ENCODE measurements around the gene FADS1. TPM values are rescaled to one million over a fixed set of nuclear protein-coding genes. Genes with fewer than 3 reads are reported as not detected.

FADS1 gene
- total RNA-seq, 4 donors from 2014 or later, result 2.2 to 13.8 (median 3.7) TPM

DNA sequence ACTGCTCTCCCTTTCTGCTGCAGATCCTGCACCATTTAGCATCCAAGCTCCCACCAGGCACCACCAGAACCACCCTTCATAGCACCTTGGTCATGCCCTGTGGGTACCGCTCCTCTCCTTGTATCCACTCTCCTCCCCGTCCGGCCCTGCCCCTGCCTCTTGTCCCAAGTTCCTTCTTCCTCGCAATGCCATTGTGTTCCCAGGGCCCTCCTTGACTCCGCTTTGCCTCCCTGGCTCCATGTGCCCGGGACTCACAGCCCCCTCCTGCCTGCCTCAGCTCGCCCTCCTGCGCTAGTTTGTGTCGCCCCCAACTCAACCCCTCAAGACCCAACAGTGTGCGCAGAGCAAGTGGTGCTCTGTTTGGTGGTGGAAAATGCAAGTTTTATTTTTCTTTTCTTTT lies 22.1 kb upstream of the FADS1 start:
- in situ Hi-C loops (cut with MboI; ENCODE audit: low pct_ligation_motif_present in 1 of 4, low pct_unique_long_range_greater_than_20kb in 1 of 4, low sequenced_read_pairs in 3 of 4), result no loop called here
- intact Hi-C loops (cut with DNase I; ENCODE audit: low total_unique reads), result no loop called here
- no peaks in the 10 kb centered on the region for H3K9me3 ChIP-seq
- H3K4me3 ChIP-seq, result no peak overlapping the region
- no peak overlapping the region for H3K27ac ChIP-seq
- H3K4me1 ChIP-seq, result peaks cover 0 to 14% (median 4%) of the 10 kb centered on the region in 4 donors
- DNase-seq, result no peak
- no peaks in the 10 kb centered on the region for H3K36me3 ChIP-seq
- TF ChIP-seq EP300 (IDR thresholded peaks at IDR 0.05; ENCODE audit: low read depth) (no peak), POLR2A (IDR thresholded peaks at IDR 0.05) (no peak)
- TF ChIP-seq, protein P1, sequence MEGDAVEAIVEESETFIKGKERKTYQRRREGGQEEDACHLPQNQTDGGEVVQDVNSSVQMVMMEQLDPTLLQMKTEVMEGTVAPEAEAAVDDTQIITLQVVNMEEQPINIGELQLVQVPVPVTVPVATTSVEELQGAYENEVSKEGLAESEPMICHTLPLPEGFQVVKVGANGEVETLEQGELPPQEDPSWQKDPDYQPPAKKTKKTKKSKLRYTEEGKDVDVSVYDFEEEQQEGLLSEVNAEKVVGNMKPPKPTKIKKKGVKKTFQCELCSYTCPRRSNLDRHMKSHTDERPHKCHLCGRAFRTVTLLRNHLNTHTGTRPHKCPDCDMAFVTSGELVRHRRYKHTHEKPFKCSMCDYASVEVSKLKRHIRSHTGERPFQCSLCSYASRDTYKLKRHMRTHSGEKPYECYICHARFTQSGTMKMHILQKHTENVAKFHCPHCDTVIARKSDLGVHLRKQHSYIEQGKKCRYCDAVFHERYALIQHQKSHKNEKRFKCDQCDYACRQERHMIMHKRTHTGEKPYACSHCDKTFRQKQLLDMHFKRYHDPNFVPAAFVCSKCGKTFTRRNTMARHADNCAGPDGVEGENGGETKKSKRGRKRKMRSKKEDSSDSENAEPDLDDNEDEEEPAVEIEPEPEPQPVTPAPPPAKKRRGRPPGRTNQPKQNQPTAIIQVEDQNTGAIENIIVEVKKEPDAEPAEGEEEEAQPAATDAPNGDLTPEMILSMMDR (IDR thresholded peaks at IDR 0.05), result no peak
- WGBS, 2 donors (ENCODE audit: low coverage in 1 of 2), result 88 to 93% methylated on average over 10 of the region's 10 CpGs
- no peaks in the 10 kb centered on the region for H3K27me3 ChIP-seq

DNA sequence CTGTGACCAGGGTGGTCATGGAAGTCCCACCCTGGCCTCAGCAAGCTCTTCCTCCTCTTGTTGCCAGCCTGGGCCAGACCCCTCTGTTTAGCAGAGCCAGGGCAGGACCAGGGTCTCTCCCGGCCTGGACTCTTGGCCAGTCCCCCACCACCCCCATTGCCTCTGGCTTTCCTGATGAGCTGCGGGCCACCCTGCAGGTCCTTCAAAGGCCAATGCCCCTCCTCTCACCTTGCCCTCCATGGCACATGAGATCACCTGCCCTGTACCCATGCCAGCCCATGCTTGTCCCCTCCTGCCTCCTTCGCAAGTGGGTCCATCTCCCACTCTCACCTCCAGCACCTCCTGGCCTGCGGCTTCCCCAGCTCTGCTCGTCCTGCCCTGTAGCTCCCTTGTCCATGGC lies 21.7 kb upstream of the FADS1 start:
- no peak for DNase-seq
- H3K4me1 ChIP-seq, result peaks cover 0 to 14% (median 4%) of the 10 kb centered on the region in 4 donors
- TF ChIP-seq, protein P1 (IDR thresholded peaks at IDR 0.05), result no peak
- no peak for TF ChIP-seq EP300 (IDR thresholded peaks at IDR 0.05; ENCODE audit: low read depth)
- no peak for TF ChIP-seq POLR2A (IDR thresholded peaks at IDR 0.05)
- TF ChIP-seq POLR2AphosphoS5 (IDR thresholded peaks at IDR 0.05), result no peak
- no peaks in the 10 kb centered on the region for H3K36me3 ChIP-seq
- no peak overlapping the region for H3K27ac ChIP-seq
- intact Hi-C loops (cut with DNase I; ENCODE audit: low total_unique reads) (no loop called here), in situ Hi-C loops (cut with MboI; ENCODE audit: low pct_ligation_motif_present in 1 of 4, low pct_unique_long_range_greater_than_20kb in 1 of 4, low sequenced_read_pairs in 3 of 4) (no loop called here)
- H3K4me3 ChIP-seq, result no peak overlapping the region
- H3K27me3 ChIP-seq, result no peaks in the 10 kb centered on the region
- no peaks in the 10 kb centered on the region for H3K9me3 ChIP-seq
- 91% methylated on average over 3 to 5 of the region's 5 CpGs for WGBS, 2 donors (ENCODE audit: low coverage in 1 of 2)

DNA sequence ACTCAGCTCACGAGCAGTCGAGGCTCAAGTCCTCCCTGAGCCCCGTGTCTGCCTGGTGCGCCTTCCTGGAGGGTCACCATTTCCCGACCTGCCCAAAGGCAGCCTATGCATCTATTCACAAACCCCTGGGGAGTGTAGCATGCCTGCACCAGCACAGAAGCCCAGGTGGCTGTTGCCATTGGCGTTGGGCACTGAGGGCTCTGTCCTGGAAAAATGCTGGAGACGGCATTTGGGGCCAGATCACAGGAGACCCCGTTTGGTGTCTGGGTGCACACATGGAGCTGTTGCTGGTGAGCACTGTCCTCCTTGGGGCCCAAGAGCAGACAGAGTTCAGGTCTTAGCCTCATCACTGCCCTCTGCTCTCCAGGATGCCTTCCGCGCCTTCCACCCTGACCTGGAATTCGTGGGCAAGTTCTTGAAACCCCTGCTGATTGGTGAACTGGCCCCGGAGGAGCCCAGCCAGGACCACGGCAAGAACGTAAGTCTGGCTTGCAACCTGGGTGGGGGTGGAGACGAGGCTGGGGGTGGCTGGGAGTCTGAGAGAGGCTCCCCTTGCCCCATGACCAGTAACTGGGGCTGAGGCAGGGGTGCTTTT lies 20.7 kb upstream of the FADS1 start:
- in situ Hi-C loops (cut with MboI; ENCODE audit: low pct_ligation_motif_present in 1 of 4, low pct_unique_long_range_greater_than_20kb in 1 of 4, low sequenced_read_pairs in 3 of 4) (no loop called here), intact Hi-C loops (cut with DNase I; ENCODE audit: low total_unique reads) (no loop called here)
- no peak for DNase-seq
- Histone ChIP-seq H3K27ac (no peak overlapping the region), H3K4me3 (no peak overlapping the region), H3K27me3 (no peaks in the 10 kb centered on the region), H3K9me3 (no peaks in the 10 kb centered on the region), H3K4me1 (peaks cover 0 to 14% (median 4%) of the 10 kb centered on the region in 4 donors), H3K36me3 (no peaks in the 10 kb centered on the region)
- WGBS, 2 donors (ENCODE audit: low coverage in 1 of 2), result 86 to 100% methylated on average over 1 to 15 of the region's 15 CpGs
- TF ChIP-seq, protein P1 (IDR thresholded peaks at IDR 0.05), result no peak
- TF ChIP-seq EP300 (IDR thresholded peaks at IDR 0.05; ENCODE audit: low read depth) (no peak), POLR2AphosphoS5 (IDR thresholded peaks at IDR 0.05) (no peak), POLR2A (IDR thresholded peaks at IDR 0.05) (no peak)

DNA sequence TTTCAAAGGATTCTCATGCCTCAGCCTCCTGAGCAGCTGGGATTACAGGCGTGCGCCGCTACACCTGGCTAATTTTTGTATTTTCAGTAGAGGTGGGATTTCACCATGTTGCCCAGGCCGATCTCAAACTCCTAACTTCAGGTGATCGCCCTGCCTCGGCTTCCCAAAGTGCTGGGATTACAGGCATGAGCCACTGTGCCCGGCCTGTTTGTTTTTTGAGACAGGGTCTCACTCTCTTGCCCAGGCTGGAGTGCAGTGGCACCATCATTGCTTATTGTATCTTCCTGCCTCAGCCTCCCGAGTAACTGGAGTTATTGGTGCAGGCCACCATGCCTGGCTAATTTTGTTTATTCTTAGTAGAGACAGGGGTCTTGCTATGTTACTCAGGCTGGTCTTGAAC lies 19.4 kb upstream of the FADS1 start:
- Histone ChIP-seq H3K36me3 (no peaks in the 10 kb centered on the region), H3K4me1 (peaks cover 0 to 22% (median 5%) of the 10 kb centered on the region in 4 donors), H3K27me3 (no peaks in the 10 kb centered on the region), H3K9me3 (no peaks in the 10 kb centered on the region), H3K27ac (peak overlapping the region in 1 of 4 donors; percentile 66), H3K4me3 (no peak overlapping the region)
- WGBS, 2 donors (ENCODE audit: low coverage in 1 of 2), result 97% methylated on average over 8 of the region's 8 CpGs; no CpG with 5 or more reads in 1 of the 2 donors
- DNase-seq, result no peak
- TF ChIP-seq, protein P1 (IDR thresholded peaks at IDR 0.05), result no peak
- TF ChIP-seq POLR2A (IDR thresholded peaks at IDR 0.05) (no peak), EP300 (IDR thresholded peaks at IDR 0.05; ENCODE audit: low read depth) (no peak), POLR2AphosphoS5 (IDR thresholded peaks at IDR 0.05) (no peak)
- in situ Hi-C loops (cut with MboI; ENCODE audit: low pct_ligation_motif_present in 1 of 4, low pct_unique_long_range_greater_than_20kb in 1 of 4, low sequenced_read_pairs in 3 of 4), result no loop called here
- intact Hi-C loops (cut with DNase I; ENCODE audit: low total_unique reads), result no loop called here
